ENCODE measurements around the gene CPNE5. TPM values are rescaled to one million over a fixed set of nuclear protein-coding genes. Genes with fewer than 3 reads are reported as not detected.
"Not testable (repeated sequence)": the region's sequence is repeated elsewhere in the genome, so short reads cannot be mapped to it uniquely, and the experiment has no call there.

CPNE5 gene
- total and polyA plus RNA-seq, 9 donors: 1.4 to 22.1 (median 6.2) TPM

- Histone ChIP-seq H3K27me3 (no peaks in the 10 kb centered on the region), H3K27ac (no peak overlapping the region), H3K36me3 (no peaks in the 10 kb centered on the region), H3K4me1 (ENCODE audit: insufficient read depth) (no peaks in the 10 kb centered on the region), H3K9me3 (no peaks in the 10 kb centered on the region), H3K4me3 (no peak overlapping the region)
- TF ChIP-seq EP300 (IDR thresholded peaks at IDR 0.05) (no peak), POLR2A (IDR thresholded peaks at IDR 0.05) (no peak)
- TF ChIP-seq, protein P1, sequence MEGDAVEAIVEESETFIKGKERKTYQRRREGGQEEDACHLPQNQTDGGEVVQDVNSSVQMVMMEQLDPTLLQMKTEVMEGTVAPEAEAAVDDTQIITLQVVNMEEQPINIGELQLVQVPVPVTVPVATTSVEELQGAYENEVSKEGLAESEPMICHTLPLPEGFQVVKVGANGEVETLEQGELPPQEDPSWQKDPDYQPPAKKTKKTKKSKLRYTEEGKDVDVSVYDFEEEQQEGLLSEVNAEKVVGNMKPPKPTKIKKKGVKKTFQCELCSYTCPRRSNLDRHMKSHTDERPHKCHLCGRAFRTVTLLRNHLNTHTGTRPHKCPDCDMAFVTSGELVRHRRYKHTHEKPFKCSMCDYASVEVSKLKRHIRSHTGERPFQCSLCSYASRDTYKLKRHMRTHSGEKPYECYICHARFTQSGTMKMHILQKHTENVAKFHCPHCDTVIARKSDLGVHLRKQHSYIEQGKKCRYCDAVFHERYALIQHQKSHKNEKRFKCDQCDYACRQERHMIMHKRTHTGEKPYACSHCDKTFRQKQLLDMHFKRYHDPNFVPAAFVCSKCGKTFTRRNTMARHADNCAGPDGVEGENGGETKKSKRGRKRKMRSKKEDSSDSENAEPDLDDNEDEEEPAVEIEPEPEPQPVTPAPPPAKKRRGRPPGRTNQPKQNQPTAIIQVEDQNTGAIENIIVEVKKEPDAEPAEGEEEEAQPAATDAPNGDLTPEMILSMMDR (IDR thresholded peaks at IDR 0.05): no peak
- DNase-seq: no peak
- intact Hi-C loops (cut with DNase I): no loop called here
- WGBS, 3 donors: 63 to 65% (median 63%) methylated on average over 3 of the region's 3 CpGs
Measured at GRCh38 chr6:36813526-36813925, 25.7 kb downstream of the CPNE5 start.

DNA sequence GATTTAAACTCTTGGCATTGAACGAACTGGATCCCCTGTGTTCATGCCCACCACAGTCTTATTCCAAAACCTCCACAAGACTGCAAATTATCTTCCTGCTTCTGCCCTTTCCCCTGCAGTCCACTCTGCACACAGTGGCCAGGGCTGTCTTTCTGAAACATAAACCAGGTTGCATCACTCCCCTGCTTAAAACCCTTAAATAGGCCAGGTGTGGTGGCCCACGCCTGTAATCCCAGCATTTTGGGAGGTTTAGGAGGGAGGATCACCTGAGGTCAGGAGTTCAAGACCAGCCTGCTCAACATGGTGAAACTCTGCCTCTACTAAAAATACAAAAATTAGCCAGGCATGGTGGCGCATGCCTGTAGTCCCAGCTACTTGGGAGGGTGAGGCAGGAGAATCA is 26.2 kb downstream of the CPNE5 start:
- H3K9me3 ChIP-seq; H3K27ac ChIP-seq; H3K4me1 ChIP-seq (ENCODE audit: insufficient read depth); intact Hi-C loops (cut with DNase I); H3K4me3 ChIP-seq; DNase-seq; H3K27me3 ChIP-seq; H3K36me3 ChIP-seq: not testable (repeated sequence)
- WGBS, 3 donors: 84 to 88% (median 87%) methylated on average over 3 of the region's 3 CpGs

GRCh38 chr6:36809941-36810803 is 29.1 kb downstream of the CPNE5 start:
- WGBS, 3 donors: 42 to 50% (median 45%) methylated on average over 16 of the region's 16 CpGs
- DNase-seq: no peak
- intact Hi-C loops (cut with DNase I): no loop called here
- TF ChIP-seq POLR2A (IDR thresholded peaks at IDR 0.05) (no peak), EP300 (IDR thresholded peaks at IDR 0.05) (no peak)
- TF ChIP-seq, protein P1 (IDR thresholded peaks at IDR 0.05): no peak
- Histone ChIP-seq H3K4me1 (ENCODE audit: insufficient read depth) (no peaks in the 10 kb centered on the region), H3K4me3 (no peak overlapping the region), H3K27me3 (no peaks in the 10 kb centered on the region), H3K9me3 (no peaks in the 10 kb centered on the region), H3K27ac (no peak overlapping the region), H3K36me3 (no peaks in the 10 kb centered on the region)

DNA sequence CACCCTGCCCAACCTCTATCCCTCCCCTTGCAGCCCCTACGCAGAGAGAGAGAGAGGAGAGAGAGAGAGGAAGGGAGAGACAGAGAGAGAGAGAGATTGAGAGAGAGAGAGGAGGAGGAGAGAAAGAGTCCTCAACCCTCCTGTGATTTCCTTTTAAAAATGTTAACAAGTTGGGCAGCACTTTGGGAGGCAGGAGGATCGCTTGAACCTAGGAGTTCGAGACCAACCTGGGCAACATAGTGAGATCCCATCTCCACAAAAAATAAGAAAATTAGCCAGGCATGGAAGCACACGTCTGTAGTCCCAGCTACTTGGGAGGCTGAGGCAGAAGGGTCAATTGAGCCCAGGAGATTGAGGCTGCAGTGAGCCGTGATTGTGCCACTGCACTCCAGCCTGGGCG is 30.1 kb downstream of the CPNE5 start:
- no peaks in the 10 kb centered on the region for H3K9me3 ChIP-seq
- DNase-seq: no peak
- H3K4me1 ChIP-seq (ENCODE audit: insufficient read depth): no peaks in the 10 kb centered on the region
- H3K27me3 ChIP-seq: no peaks in the 10 kb centered on the region
- no peaks in the 10 kb centered on the region for H3K36me3 ChIP-seq
- H3K27ac ChIP-seq: no peak overlapping the region
- no peak overlapping the region for H3K4me3 ChIP-seq
- TF ChIP-seq POLR2A (IDR thresholded peaks at IDR 0.05) (no peak), EP300 (IDR thresholded peaks at IDR 0.05) (no peak)
- TF ChIP-seq, protein P1 (IDR thresholded peaks at IDR 0.05): no peak
- intact Hi-C loops (cut with DNase I): no loop called here
- WGBS, 3 donors: 77 to 79% (median 79%) methylated on average over 6 of the region's 6 CpGs

DNA sequence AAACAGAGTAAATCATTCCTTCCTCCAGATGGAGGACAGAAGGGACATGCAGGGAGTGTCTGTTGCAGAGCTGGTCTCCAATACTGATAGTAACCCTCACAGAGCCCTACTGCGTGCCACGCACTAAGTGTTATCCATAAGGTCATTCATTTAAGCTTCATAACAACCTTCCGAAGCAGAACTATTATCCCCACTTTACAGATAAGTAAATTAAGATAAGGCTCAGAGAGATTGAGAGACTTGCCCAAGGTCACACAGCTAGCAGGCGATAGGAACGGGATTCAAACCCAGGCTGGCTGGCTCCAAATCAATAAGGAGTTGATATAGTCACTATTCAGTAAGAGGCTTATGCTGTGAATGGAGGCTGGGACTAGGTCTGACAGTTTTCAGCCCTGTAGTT is 30.6 kb downstream of the CPNE5 start:
- intact Hi-C loops (cut with DNase I): no loop called here
- Histone ChIP-seq H3K9me3 (no peaks in the 10 kb centered on the region), H3K27ac (no peak overlapping the region), H3K27me3 (no peaks in the 10 kb centered on the region), H3K4me1 (ENCODE audit: insufficient read depth) (no peaks in the 10 kb centered on the region), H3K36me3 (no peaks in the 10 kb centered on the region), H3K4me3 (no peak overlapping the region)
- 24 to 53% (median 41%) methylated on average over 5 of the region's 5 CpGs for WGBS, 3 donors
- no peak for DNase-seq
- TF ChIP-seq, protein P1 (IDR thresholded peaks at IDR 0.05): no peak
- TF ChIP-seq POLR2A (IDR thresholded peaks at IDR 0.05) (no peak), EP300 (IDR thresholded peaks at IDR 0.05) (no peak)

Measured in ovary (tissue), 9 donors.